GM12865 (cell line): Measurements from ENCODE around the gene BCAS1.
A peak's percentile ranks its signal among the peaks of the same experiment; 100 is the strongest.

Experiments
- DNase-seq: peaks from one replicate; pipeline ENCODE4 v3.0.0; 2010; ENCODE audit warnings: low read depth
- H3K4me3 ChIP-seq: 2 replicates; pipeline ENCODE4 v1.5.1; 2011; ENCODE audit warnings: mild to moderate bottlenecking, low read depth, low read length, control low read depth
- TF ChIP-seq, protein P1 (sequence below): IDR thresholded peaks from 2 replicates; pipeline ENCODE4 v1.5.1; 2011; ENCODE audit warnings: low read length, control low read depth, low read depth, inconsistent platforms; ENCODE audit not compliant: insufficient read depth; ENCODE audit errors: missing control alignments

The BCAS1 gene

GRCh38 chr20:53896647-53897046 is 173.7 kb downstream of the BCAS1 start:
- TF ChIP-seq, protein P1, sequence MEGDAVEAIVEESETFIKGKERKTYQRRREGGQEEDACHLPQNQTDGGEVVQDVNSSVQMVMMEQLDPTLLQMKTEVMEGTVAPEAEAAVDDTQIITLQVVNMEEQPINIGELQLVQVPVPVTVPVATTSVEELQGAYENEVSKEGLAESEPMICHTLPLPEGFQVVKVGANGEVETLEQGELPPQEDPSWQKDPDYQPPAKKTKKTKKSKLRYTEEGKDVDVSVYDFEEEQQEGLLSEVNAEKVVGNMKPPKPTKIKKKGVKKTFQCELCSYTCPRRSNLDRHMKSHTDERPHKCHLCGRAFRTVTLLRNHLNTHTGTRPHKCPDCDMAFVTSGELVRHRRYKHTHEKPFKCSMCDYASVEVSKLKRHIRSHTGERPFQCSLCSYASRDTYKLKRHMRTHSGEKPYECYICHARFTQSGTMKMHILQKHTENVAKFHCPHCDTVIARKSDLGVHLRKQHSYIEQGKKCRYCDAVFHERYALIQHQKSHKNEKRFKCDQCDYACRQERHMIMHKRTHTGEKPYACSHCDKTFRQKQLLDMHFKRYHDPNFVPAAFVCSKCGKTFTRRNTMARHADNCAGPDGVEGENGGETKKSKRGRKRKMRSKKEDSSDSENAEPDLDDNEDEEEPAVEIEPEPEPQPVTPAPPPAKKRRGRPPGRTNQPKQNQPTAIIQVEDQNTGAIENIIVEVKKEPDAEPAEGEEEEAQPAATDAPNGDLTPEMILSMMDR, result no peak
- no peak for DNase-seq
- H3K4me3 ChIP-seq, result no peak overlapping the region

GRCh38 chr20:53896041-53896440 is 174.4 kb downstream of the BCAS1 start:
- TF ChIP-seq, protein P1, result no peak
- no peak overlapping the region for H3K4me3 ChIP-seq
- no peak for DNase-seq

DNA sequence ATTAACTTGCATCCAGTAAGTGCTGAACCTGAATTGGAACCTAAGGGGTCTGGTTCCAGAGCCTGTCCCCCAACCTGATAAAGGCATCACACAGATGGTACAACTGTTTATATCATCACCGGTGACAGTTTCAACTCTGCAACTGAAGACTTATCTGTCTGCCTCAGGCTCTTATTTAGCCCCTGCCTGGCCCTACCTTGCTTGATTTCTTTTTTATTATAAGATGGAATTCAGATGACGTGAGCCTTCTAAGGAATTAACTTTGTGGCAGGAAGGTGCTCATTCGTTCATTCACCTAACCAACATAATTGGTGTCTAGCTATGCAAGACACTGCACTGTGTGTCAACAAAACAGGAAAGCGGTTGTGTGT is 175.0 kb downstream of the BCAS1 start:
- TF ChIP-seq, protein P1, result no peak
- no peak for DNase-seq
- no peak overlapping the region for H3K4me3 ChIP-seq

DNA sequence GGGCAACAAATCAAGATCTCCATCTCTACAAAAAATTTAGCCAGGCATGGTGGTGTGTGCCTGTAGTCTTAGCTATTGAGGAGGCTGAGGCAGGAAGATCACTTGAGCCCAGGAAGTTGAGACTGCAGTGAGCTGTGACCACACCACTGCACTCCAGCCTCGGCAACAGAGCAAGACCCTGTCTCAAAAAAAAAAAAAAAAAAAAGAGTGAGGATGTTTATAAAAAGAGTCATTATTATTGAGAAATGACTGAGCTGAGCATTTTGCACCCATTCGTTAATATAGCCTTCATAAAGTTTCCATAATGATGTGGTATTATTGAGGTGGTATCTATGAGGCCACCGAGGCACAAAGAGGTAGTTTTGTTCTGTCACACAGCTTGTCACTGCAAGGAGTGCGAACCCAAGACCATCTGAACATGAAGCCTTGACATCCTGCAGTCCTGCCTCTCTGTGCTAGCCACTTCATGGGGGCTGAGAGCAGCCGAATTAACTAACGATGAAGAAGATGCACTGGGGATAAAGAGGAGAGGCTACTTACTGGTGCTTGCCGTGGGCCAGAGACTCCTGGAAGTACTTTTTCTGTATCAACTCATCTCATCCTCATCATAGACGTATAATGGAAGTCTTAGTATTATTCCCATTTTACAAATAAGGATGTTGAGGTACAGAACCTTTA is 175.5 kb downstream of the BCAS1 start:
- H3K4me3 ChIP-seq, result no peak overlapping the region; the same call in 1 of the 2 replicates
- TF ChIP-seq, protein P1, result no peak
- DNase-seq, result peak; percentile 52
